Measurements from ENCODE around the gene PTPRZ1. TPM values are rescaled to one million over a fixed set of nuclear protein-coding genes. Genes with fewer than 3 reads are reported as not detected.

The PTPRZ1 gene
- 100 to 1,000 TPM; 138 to 237 TPM for total RNA-seq
- 100 to 1,000 TPM; 511 to 736 TPM for polyA plus RNA-seq (ENCODE audit: insufficient read length in 2 of 2)
- long read RNA-seq, donor 1, full-length matches to known transcripts = 24 of 137 reads
- long read RNA-seq, donor 1, partial matches to known transcripts = 113 of 137 reads
- long read RNA-seq, donor 1, other reads (novel, unspliced or antisense) = 0 of 137 reads
- long read RNA-seq, donor 2, full-length matches to known transcripts = 6 of 121 reads
- long read RNA-seq, donor 2, partial matches to known transcripts = 98 of 121 reads
- long read RNA-seq, donor 2, other reads (novel, unspliced or antisense) = 17 of 121 reads
- long read RNA-seq, donor 3, transcript PTPRZ1-206 (2 exons, 1,128 nt) = major isoform, 8 of 100 reads
- long read RNA-seq, donor 3, partial matches to known transcripts = 92 of 100 reads
- long read RNA-seq, donor 3, other reads (novel, unspliced or antisense) = 0 of 100 reads
- long read RNA-seq, donor 4, partial matches to known transcripts = 11 of 13 reads
- long read RNA-seq, donor 4, other reads (novel, unspliced or antisense) = 0 of 13 reads

GRCh38 chr7:121872831-121873288 lies at the start of gene PTPRZ1:
TSS of gene PTPRZ1 (plus strand) at chr7:121873161. CDS start at chr7:121873500, 339 bp downstream.
- Histone ChIP-seq H3K36me3 (ENCODE audit: control insufficient read depth, insufficient read depth, low read length) (no peaks in the 10 kb centered on the region), H3K27ac (ENCODE audit: low read depth, low read length) (peak within 1 kb of the TSS; percentile 92), H3K4me3 (ENCODE audit: low read depth, low read length) (peak within 1 kb of the TSS; percentile 95), H3K9me3 (ENCODE audit: control insufficient read depth, insufficient read depth, low read length) (no peaks in the 10 kb centered on the region), H3K4me1 (ENCODE audit: control insufficient read depth, insufficient read depth, low read length) (peaks cover 3% of the 10 kb centered on the region), H3K27me3 (ENCODE audit: control insufficient read depth, insufficient read depth, low read length) (no peaks in the 10 kb centered on the region)
- 0% methylated on average over 44 of the region's 49 CpGs for WGBS (ENCODE audit: insufficient coverage)
- DNase-seq (ENCODE audit: low read depth in 4 of 6, low spot score in 6 of 6) = peak in 3 of 6 donors; percentile 62 to 93 (median 88)

- DNase-seq (ENCODE audit: low read depth in 4 of 6, low spot score in 6 of 6) = no peak
- Histone ChIP-seq H3K9me3 (ENCODE audit: control insufficient read depth, insufficient read depth, low read length) (no peaks in the 10 kb centered on the region), H3K36me3 (ENCODE audit: control insufficient read depth, insufficient read depth, low read length) (no peaks in the 10 kb centered on the region), H3K27ac (ENCODE audit: low read depth, low read length) (no peak overlapping the region), H3K27me3 (ENCODE audit: control insufficient read depth, insufficient read depth, low read length) (no peaks in the 10 kb centered on the region), H3K4me1 (ENCODE audit: control insufficient read depth, insufficient read depth, low read length) (no peaks in the 10 kb centered on the region), H3K4me3 (ENCODE audit: low read depth, low read length) (no peak overlapping the region)
- WGBS (ENCODE audit: insufficient coverage) = no CpG with 5 or more reads among the region's 1 CpG
These were observed 48.7 kb upstream of the PTPRZ1 start for GRCh38 chr7:121824276-121824675.

GRCh38 chr7:121831351-121831750 lies 41.6 kb upstream of the PTPRZ1 start:
- Histone ChIP-seq H3K36me3 (ENCODE audit: control insufficient read depth, insufficient read depth, low read length) (no peaks in the 10 kb centered on the region), H3K27ac (ENCODE audit: low read depth, low read length) (peak overlapping the region; percentile 89), H3K27me3 (ENCODE audit: control insufficient read depth, insufficient read depth, low read length) (no peaks in the 10 kb centered on the region), H3K4me1 (ENCODE audit: control insufficient read depth, insufficient read depth, low read length) (peaks cover 8% of the 10 kb centered on the region), H3K9me3 (ENCODE audit: control insufficient read depth, insufficient read depth, low read length) (no peaks in the 10 kb centered on the region), H3K4me3 (ENCODE audit: low read depth, low read length) (peak overlapping the region; percentile 17)
- WGBS (ENCODE audit: insufficient coverage) = 56% methylated on average over 1 of the region's 3 CpGs
- DNase-seq (ENCODE audit: low read depth in 4 of 6, low spot score in 6 of 6) = peak in 5 of 6 donors; percentile 26 to 83 (median 48)

- Histone ChIP-seq H3K27me3 (ENCODE audit: control insufficient read depth, insufficient read depth, low read length) (no peaks in the 10 kb centered on the region), H3K36me3 (ENCODE audit: control insufficient read depth, insufficient read depth, low read length) (no peaks in the 10 kb centered on the region), H3K4me3 (ENCODE audit: low read depth, low read length) (peak overlapping the region; percentile 17), H3K27ac (ENCODE audit: low read depth, low read length) (peak overlapping the region; percentile 89), H3K4me1 (ENCODE audit: control insufficient read depth, insufficient read depth, low read length) (peaks cover 8% of the 10 kb centered on the region), H3K9me3 (ENCODE audit: control insufficient read depth, insufficient read depth, low read length) (no peaks in the 10 kb centered on the region)
- WGBS (ENCODE audit: insufficient coverage) = no CpG with 5 or more reads among the region's 5 CpGs
- DNase-seq (ENCODE audit: low read depth in 4 of 6, low spot score in 6 of 6) = peak in 5 of 6 donors; percentile 26 to 79 (median 43)
These were observed 41.2 kb upstream of the PTPRZ1 start for GRCh38 chr7:121831801-121832200.

- H3K4me1 ChIP-seq (ENCODE audit: control insufficient read depth, insufficient read depth, low read length) = peaks cover 8% of the 10 kb centered on the region
- H3K27me3 ChIP-seq (ENCODE audit: control insufficient read depth, insufficient read depth, low read length) = no peaks in the 10 kb centered on the region
- peak overlapping the region; percentile 17 for H3K4me3 ChIP-seq (ENCODE audit: low read depth, low read length)
- peak overlapping the region; percentile 89 for H3K27ac ChIP-seq (ENCODE audit: low read depth, low read length)
- 13% methylated on average over 4 of the region's 8 CpGs for WGBS (ENCODE audit: insufficient coverage)
- DNase-seq (ENCODE audit: low read depth in 4 of 6, low spot score in 6 of 6) = peak; percentile 62 to 96 (median 66)
- H3K36me3 ChIP-seq (ENCODE audit: control insufficient read depth, insufficient read depth, low read length) = no peaks in the 10 kb centered on the region
- no peaks in the 10 kb centered on the region for H3K9me3 ChIP-seq (ENCODE audit: control insufficient read depth, insufficient read depth, low read length)
These were observed 40.6 kb upstream of the PTPRZ1 start for GRCh38 chr7:121832347-121832746.

GRCh38 chr7:121833991-121834390 lies 39.0 kb upstream of the PTPRZ1 start:
- DNase-seq (ENCODE audit: low read depth in 4 of 6, low spot score in 6 of 6) = peak in 2 of 6 donors; percentile 16 to 95
- Histone ChIP-seq H3K4me1 (ENCODE audit: control insufficient read depth, insufficient read depth, low read length) (peaks cover 8% of the 10 kb centered on the region), H3K27ac (ENCODE audit: low read depth, low read length) (peak overlapping the region; percentile 49), H3K36me3 (ENCODE audit: control insufficient read depth, insufficient read depth, low read length) (no peaks in the 10 kb centered on the region), H3K9me3 (ENCODE audit: control insufficient read depth, insufficient read depth, low read length) (no peaks in the 10 kb centered on the region), H3K27me3 (ENCODE audit: control insufficient read depth, insufficient read depth, low read length) (no peaks in the 10 kb centered on the region), H3K4me3 (ENCODE audit: low read depth, low read length) (no peak overlapping the region)

- Histone ChIP-seq H3K27me3 (ENCODE audit: control insufficient read depth, insufficient read depth, low read length) (no peaks in the 10 kb centered on the region), H3K9me3 (ENCODE audit: control insufficient read depth, insufficient read depth, low read length) (no peaks in the 10 kb centered on the region), H3K4me1 (ENCODE audit: control insufficient read depth, insufficient read depth, low read length) (peaks cover 5% of the 10 kb centered on the region), H3K36me3 (ENCODE audit: control insufficient read depth, insufficient read depth, low read length) (no peaks in the 10 kb centered on the region), H3K27ac (ENCODE audit: low read depth, low read length) (no peak overlapping the region), H3K4me3 (ENCODE audit: low read depth, low read length) (no peak overlapping the region)
- no CpG with 5 or more reads among the region's 1 CpG for WGBS (ENCODE audit: insufficient coverage)
- DNase-seq (ENCODE audit: low read depth in 4 of 6, low spot score in 6 of 6) = peak in 1 of 6 donors; percentile 74
These were observed 35.5 kb upstream of the PTPRZ1 start for GRCh38 chr7:121837462-121837861.

- H3K36me3 ChIP-seq (ENCODE audit: control insufficient read depth, insufficient read depth, low read length) = no peaks in the 10 kb centered on the region
- H3K27me3 ChIP-seq (ENCODE audit: control insufficient read depth, insufficient read depth, low read length) = no peaks in the 10 kb centered on the region
- no peaks in the 10 kb centered on the region for H3K9me3 ChIP-seq (ENCODE audit: control insufficient read depth, insufficient read depth, low read length)
- no peaks in the 10 kb centered on the region for H3K4me1 ChIP-seq (ENCODE audit: control insufficient read depth, insufficient read depth, low read length)
- no peak overlapping the region for H3K4me3 ChIP-seq (ENCODE audit: low read depth, low read length)
- H3K27ac ChIP-seq (ENCODE audit: low read depth, low read length) = no peak overlapping the region
- WGBS (ENCODE audit: insufficient coverage) = no CpG with 5 or more reads among the region's 4 CpGs
- peak in 2 of 6 donors; percentile 49 to 81 for DNase-seq (ENCODE audit: low read depth in 4 of 6, low spot score in 6 of 6)
These were observed 25.9 kb upstream of the PTPRZ1 start for GRCh38 chr7:121847041-121847440.

- WGBS (ENCODE audit: insufficient coverage) = no CpG with 5 or more reads among the region's 2 CpGs
- no peaks in the 10 kb centered on the region for H3K9me3 ChIP-seq (ENCODE audit: control insufficient read depth, insufficient read depth, low read length)
These were observed 19.7 kb upstream of the PTPRZ1 start for GRCh38 chr7:121853307-121853706.

GRCh38 chr7:121860953-121861352 lies 12.0 kb upstream of the PTPRZ1 start:
- H3K4me1 ChIP-seq (ENCODE audit: control insufficient read depth, insufficient read depth, low read length) = no peaks in the 10 kb centered on the region
- no peaks in the 10 kb centered on the region for H3K27me3 ChIP-seq (ENCODE audit: control insufficient read depth, insufficient read depth, low read length)
- H3K4me3 ChIP-seq (ENCODE audit: low read depth, low read length) = no peak overlapping the region
- no peak for DNase-seq (ENCODE audit: low read depth in 4 of 6, low spot score in 6 of 6)
- H3K27ac ChIP-seq (ENCODE audit: low read depth, low read length) = no peak overlapping the region
- no peaks in the 10 kb centered on the region for H3K36me3 ChIP-seq (ENCODE audit: control insufficient read depth, insufficient read depth, low read length)
- H3K9me3 ChIP-seq (ENCODE audit: control insufficient read depth, insufficient read depth, low read length) = no peaks in the 10 kb centered on the region

More at GRCh38 chr7:121853307-121853706, 19.7 kb upstream of the PTPRZ1 start:
- H3K4me1 ChIP-seq (ENCODE audit: control insufficient read depth, insufficient read depth, low read length) = no peaks in the 10 kb centered on the region
- H3K27me3 ChIP-seq (ENCODE audit: control insufficient read depth, insufficient read depth, low read length) = no peaks in the 10 kb centered on the region
- no peak for DNase-seq (ENCODE audit: low read depth in 4 of 6, low spot score in 6 of 6)
- no peaks in the 10 kb centered on the region for H3K36me3 ChIP-seq (ENCODE audit: control insufficient read depth, insufficient read depth, low read length)
- no peak overlapping the region for H3K4me3 ChIP-seq (ENCODE audit: low read depth, low read length)
- no peak overlapping the region for H3K27ac ChIP-seq (ENCODE audit: low read depth, low read length)

Data from spinal cord (tissue), 10 donors.